Right atrium auricular region (tissue), 2 donors: ENCODE data around the gene NRF1. TPM values are rescaled to one million over a fixed set of nuclear protein-coding genes. Genes with fewer than 3 reads are reported as not detected.

Experiments used
- DNase-seq: peaks from one replicate; pipeline ENCODE4 v3.0.0-alpha.2; 2019; ENCODE audit warnings: low spot score
- H3K27ac ChIP-seq, 2 donors: fragments of 200-600 bp; sonication (generic); 1 replicate in 1 of 2; 2 replicates in 1 of 2; pipeline ENCODE4 v1.5.1; 2016 to 2019
- H3K27me3 ChIP-seq, 2 donors: fragments of 200-600 bp; sonication (generic); one replicate each; pipeline versions ENCODE4 v1.5.1 to v1.6.0; 2017 to 2019
- H3K36me3 ChIP-seq: fragments of 200-600 bp; sonication (generic); one replicate; pipeline ENCODE4 v1.5.1; 2016
- H3K4me1 ChIP-seq, 2 donors: fragments of 200-600 bp; sonication (generic); one replicate each; pipeline versions ENCODE4 v1.5.1 to v1.6.0; 2017 to 2019
- H3K4me3 ChIP-seq, 2 donors: fragments of 200-600 bp; sonication (generic); 1 replicate in 1 of 2; 2 replicates in 1 of 2; pipeline ENCODE4 v1.5.1; 2017 to 2019; ENCODE audit warnings: mild to moderate bottlenecking in 1 of 2, moderate library complexity in 1 of 2
- H3K9me3 ChIP-seq, 2 donors: fragments of 200-600 bp; sonication (generic); one replicate each; pipeline ENCODE4 v1.5.1; 2019
- total RNA-seq, 2 donors: library from RNA; depleted of rRNA; stranded (reverse); fragments of >200 nt; gene quantifications; one replicate each; pipeline ENCODE4 v1.1.0, GENCODE V29; 2016
- TF ChIP-seq, protein P1 (sequence below), 2 donors: fragments of 200-600 bp; sonication (generic); IDR thresholded peaks; one replicate each; pipeline ENCODE4 v1.5.1; 2019; ENCODE audit warnings: antibody characterized with exemption in 2 of 2

The NRF1 gene
- total RNA-seq, 2 donors from 2014 or later: 14.9 to 21.2 TPM

DNA sequence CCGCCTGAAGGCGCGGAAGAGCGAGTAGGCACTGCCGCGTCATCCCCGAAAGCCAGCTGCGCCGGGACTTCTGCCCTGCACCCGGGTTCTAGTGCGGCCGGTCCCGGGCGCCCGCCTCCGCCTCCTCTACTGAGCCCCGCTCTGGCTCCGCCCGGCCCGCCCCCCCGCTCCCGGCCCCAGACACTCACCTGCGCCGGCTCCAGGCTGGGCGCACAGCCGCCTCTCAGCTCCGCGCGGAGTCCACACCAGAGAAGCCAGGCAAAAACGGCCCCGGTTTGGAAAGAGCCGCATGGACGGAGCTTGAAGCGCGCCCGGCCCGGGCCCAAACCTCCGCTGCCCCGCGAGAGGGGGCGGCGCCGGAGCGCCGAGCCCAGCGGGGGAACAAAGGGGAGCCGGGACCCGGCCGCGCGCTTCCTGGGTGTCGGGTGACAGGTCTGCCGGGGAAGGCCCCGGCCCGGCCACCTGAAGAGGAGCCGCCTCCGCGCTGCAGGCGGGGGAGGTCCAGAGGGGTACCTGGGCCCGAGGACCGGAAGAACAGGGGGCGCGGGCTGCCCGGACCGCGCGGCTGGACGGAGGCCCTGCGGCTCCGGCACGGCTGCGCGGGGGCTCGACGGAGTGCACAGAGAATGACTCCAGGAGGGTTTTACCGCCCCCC is 168.2 kb downstream of the NRF1 start:
- TF ChIP-seq, protein P1, sequence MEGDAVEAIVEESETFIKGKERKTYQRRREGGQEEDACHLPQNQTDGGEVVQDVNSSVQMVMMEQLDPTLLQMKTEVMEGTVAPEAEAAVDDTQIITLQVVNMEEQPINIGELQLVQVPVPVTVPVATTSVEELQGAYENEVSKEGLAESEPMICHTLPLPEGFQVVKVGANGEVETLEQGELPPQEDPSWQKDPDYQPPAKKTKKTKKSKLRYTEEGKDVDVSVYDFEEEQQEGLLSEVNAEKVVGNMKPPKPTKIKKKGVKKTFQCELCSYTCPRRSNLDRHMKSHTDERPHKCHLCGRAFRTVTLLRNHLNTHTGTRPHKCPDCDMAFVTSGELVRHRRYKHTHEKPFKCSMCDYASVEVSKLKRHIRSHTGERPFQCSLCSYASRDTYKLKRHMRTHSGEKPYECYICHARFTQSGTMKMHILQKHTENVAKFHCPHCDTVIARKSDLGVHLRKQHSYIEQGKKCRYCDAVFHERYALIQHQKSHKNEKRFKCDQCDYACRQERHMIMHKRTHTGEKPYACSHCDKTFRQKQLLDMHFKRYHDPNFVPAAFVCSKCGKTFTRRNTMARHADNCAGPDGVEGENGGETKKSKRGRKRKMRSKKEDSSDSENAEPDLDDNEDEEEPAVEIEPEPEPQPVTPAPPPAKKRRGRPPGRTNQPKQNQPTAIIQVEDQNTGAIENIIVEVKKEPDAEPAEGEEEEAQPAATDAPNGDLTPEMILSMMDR (IDR thresholded peaks at IDR 0.05): no peak
- H3K27me3 ChIP-seq: peaks cover 65 to 72% of the 10 kb centered on the region in 2 donors
- H3K27ac ChIP-seq: no peak overlapping the region
- H3K9me3 ChIP-seq: no peaks in the 10 kb centered on the region
- H3K4me1 ChIP-seq: peaks cover 0 to 60% of the 10 kb centered on the region in 2 donors
- H3K36me3 ChIP-seq: no peaks in the 10 kb centered on the region
- no peak for DNase-seq
- peak overlapping the region; percentile 12 to 42 for H3K4me3 ChIP-seq

DNA sequence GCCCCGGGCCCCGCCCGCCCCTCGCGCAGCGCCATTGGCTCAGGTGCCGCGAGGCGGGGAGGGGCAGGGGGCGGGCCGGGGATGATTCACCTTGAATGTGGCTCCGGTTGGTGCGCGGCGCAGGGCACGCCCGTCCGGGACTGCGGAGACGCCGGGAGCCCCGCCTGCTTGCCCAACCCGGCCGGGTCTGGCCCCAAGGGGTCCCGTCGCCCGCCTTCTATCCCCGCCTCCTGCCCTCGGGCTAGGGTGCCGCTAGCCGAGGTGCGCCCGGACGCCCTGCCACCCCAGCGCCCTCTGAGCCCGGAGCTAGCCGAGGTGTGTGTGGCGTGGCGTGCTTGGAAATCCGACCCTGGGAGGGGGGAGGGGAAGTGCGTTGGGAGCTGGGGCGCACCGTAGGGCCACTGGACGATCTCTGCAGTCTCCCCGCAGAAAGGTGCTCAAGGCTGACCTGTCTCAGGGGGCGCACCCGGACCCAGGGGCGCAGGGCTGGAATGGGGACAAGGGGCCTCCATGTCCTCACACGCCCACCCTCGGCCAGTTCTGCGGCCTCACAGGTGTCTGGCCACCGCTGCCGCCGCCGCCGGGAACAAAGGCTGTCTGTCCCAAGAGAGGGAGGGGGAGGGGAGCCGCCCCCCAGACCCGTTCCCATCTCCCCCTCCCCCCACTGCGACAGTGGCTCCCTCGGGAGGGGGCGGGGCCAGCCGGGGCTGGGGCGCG is 168.9 kb downstream of the NRF1 start:
- Histone ChIP-seq H3K9me3 (no peaks in the 10 kb centered on the region), H3K27me3 (peaks cover 70 to 79% of the 10 kb centered on the region in 2 donors), H3K27ac (no peak overlapping the region), H3K4me1 (peaks cover 0 to 67% of the 10 kb centered on the region in 2 donors), H3K36me3 (no peaks in the 10 kb centered on the region), H3K4me3 (peak overlapping the region in 1 of 2 donors; percentile 42)
- DNase-seq: no peak
- TF ChIP-seq, protein P1 (IDR thresholded peaks at IDR 0.05): no peak

DNA sequence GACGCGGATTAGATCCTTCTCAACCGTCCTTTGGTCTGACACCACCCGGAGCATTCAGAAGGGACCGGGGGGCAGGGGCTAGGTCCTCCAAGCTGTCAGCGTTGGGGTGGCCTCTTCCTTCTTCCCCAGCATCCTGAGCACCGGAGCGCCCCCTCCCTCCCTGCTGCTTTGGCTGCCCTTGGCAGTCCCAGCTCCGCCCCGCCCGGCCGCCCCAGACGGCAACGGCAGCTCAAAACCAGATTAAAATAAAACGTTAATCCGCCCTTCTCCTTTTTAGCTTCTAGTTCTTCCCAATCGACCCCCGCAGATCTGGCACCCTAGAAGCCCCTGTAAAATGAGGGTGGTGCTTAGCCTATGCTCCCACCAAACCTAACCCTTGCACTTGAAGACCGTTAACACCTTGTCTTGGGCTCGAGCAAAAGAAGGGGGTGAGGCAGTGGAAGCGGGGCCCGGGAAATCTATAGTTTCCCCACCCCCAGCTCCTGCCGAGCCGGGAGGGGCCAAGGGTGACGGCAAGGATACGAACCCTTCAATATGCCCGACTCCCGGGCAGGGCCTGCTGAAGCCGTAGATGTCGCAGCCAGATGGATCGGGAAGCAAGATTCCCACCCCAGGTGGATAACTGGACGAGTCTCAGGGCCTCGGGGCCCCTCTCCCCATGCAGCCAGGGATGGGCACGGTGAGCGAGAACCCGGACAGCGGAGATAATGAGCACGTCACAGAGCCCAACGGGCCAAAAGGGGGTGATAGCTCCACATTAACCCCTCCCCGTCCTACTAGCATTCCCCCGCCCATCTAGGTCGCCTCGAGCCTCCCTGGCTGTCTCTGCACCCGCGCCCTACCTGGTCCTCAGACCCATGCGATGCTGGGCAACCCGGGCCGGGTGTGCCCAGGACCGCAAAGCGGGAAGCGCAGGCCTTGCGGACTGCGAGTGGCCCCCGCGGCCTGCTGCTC is 169.7 kb downstream of the NRF1 start:
- H3K4me1 ChIP-seq: peaks cover 0 to 76% of the 10 kb centered on the region in 2 donors
- no peak overlapping the region for H3K27ac ChIP-seq
- peak overlapping the region in 1 of 2 donors; percentile 42 for H3K4me3 ChIP-seq
- H3K36me3 ChIP-seq: no peaks in the 10 kb centered on the region
- TF ChIP-seq, protein P1 (IDR thresholded peaks at IDR 0.05): no peak
- peaks cover 70 to 87% of the 10 kb centered on the region in 2 donors for H3K27me3 ChIP-seq
- no peaks in the 10 kb centered on the region for H3K9me3 ChIP-seq
- DNase-seq: no peak

DNA sequence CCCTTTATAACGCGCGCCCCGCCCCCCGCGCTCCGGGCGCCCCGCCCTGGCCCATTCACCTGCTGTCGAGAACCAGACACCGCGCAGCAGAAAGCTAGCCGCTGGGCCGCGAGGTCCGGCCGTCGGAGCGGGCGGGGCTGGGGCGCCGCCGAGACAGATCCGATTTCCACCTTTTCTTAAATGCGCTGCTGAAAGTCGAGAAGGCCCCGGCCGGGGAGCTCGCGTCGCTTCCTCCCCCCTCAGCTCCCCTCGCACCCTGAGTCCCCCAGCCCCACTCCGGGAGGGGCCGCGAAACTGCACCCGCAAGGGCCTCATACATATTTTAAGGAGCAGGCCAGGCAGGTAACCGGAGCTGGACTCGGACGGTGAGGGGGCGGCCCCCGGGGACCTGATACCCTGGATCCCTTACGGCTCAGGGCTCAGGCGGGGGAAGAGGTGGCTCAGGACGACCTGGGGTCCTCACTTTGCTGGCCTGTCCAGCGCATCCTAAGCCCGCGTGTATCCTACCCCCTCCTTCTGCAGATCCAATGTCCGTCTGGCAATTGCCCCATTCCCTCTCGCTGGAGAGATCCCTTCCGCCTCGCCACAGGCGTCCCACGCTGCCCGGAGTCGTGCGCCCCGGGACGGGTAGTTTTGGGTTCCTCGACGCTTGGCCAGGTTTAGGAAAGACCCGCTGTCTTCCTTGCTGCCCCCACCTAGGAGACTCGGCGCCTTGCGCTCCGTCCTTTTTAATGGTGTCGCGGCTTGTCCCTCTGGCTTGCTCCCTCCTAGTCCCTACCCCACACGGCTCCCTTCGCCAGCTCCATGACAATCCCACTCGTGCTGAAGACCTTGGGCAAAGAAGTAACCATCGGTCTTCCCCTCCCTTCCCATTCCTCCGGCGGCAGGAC is 170.7 kb downstream of the NRF1 start:
- H3K4me3 ChIP-seq: peak overlapping the region in 1 of 2 donors; percentile 0
- H3K36me3 ChIP-seq: no peaks in the 10 kb centered on the region
- no peak overlapping the region for H3K27ac ChIP-seq
- peaks cover 70 to 87% of the 10 kb centered on the region in 2 donors for H3K27me3 ChIP-seq
- H3K9me3 ChIP-seq: no peaks in the 10 kb centered on the region
- H3K4me1 ChIP-seq: peaks cover 0 to 76% of the 10 kb centered on the region in 2 donors
- TF ChIP-seq, protein P1 (IDR thresholded peaks at IDR 0.05): no peak
- no peak for DNase-seq
